Measurements from ENCODE around the gene GRB10. TPM values are rescaled to one million over a fixed set of nuclear protein-coding genes. Genes with fewer than 3 reads are reported as not detected.

GRB10 gene
- total and polyA plus RNA-seq, 2 of the 8 experiments (the other 6 are each of a cell fraction or from before 2014, with no cell fraction given), result 35.7 to 97.0 TPM

DNA sequence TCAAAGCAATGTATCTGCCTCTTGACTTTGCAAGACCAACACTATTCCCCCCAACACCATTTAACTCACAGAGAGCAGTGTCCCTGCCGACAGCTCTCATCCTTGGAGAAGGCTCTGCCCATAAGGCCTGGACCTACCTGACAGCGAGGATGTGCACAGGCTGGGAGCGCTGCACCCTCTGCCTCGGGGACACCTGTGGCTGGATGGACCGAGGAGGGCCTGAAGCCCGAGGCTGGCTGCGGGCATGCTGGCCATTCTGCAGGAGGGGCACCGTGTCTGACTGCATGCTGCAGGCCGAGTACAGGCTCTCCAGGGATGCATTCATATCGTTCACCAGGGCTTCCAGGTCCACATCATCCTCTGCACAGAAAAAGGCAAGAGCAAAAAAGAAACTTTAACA, 108.4 kb downstream of the GRB10 start:
- CTCF ChIA-PET (ENCODE audit: partially characterized antibody), result interaction anchor here (0.7 to 1.4 kb wide), 2 partner anchors 14 to 206 kb away, joined by 3 read pairs; no protein-coding TSS in a partner anchor
- POLR2A ChIA-PET (ENCODE audit: partially characterized antibody), result interaction anchor here (1.1 kb wide), 1 partner anchor 19 kb away, joined by 3 read pairs; no protein-coding TSS in a partner anchor
- no peak overlapping the region for H2BK15ac ChIP-seq (ENCODE audit: low read length)
- TF ChIP-seq TBP (IDR thresholded peaks at IDR 0.05; ENCODE audit: low read depth, low read length) (no peak), EGR1 (IDR thresholded peaks at IDR 0.05; ENCODE audit: borderline replicate concordance, low read depth, low read length) (no peak), TAF1 (IDR thresholded peaks at IDR 0.05; ENCODE audit: low read depth, low read length) (no peak), RBBP5 (IDR thresholded peaks at IDR 0.05; ENCODE audit: borderline replicate concordance, low read depth, low read length) (no peak), CHD2 (IDR thresholded peaks at IDR 0.05; ENCODE audit: low read length) (no peak), SP1 (IDR thresholded peaks at IDR 0.05; ENCODE audit: low read depth, low read length) (no peak), ZNF274 (IDR thresholded peaks at IDR 0.05; ENCODE audit: borderline replicate concordance, extremely low read depth, low read length) (no peak), SIX5 (IDR thresholded peaks at IDR 0.05; ENCODE audit: low read depth, low read length) (no peak)
- TF ChIP-seq, protein P1, sequence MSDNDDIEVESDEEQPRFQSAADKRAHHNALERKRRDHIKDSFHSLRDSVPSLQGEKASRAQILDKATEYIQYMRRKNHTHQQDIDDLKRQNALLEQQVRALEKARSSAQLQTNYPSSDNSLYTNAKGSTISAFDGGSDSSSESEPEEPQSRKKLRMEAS (IDR thresholded peaks at IDR 0.05), result no peak
- TF ChIP-seq, protein P2, sequence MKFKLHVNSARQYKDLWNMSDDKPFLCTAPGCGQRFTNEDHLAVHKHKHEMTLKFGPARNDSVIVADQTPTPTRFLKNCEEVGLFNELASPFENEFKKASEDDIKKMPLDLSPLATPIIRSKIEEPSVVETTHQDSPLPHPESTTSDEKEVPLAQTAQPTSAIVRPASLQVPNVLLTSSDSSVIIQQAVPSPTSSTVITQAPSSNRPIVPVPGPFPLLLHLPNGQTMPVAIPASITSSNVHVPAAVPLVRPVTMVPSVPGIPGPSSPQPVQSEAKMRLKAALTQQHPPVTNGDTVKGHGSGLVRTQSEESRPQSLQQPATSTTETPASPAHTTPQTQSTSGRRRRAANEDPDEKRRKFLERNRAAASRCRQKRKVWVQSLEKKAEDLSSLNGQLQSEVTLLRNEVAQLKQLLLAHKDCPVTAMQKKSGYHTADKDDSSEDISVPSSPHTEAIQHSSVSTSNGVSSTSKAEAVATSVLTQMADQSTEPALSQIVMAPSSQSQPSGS (IDR thresholded peaks at IDR 0.05; ENCODE audit: low read length), result no peak
- no peak overlapping the region for H2BK20ac ChIP-seq (ENCODE audit: low read length)
- FAIRE-seq, result no peak
- H3K27me3 ChIP-seq (replicated peaks in 1 of 4; ENCODE audit: control insufficient read depth in 3 of 4, extremely low read depth in 1 of 4, insufficient read depth in 3 of 4, low read length in 3 of 4), result no peaks in the 10 kb centered on the region
- no peak for DNase-seq (ENCODE audit: low read depth in 1 of 2, low spot score in 2 of 2)
- WGBS, 2 experiments (ENCODE audit: extremely low coverage in 1 of 2, insufficient coverage in 1 of 2, insufficient read length in 1 of 2, insufficient replicate concordance in 2 of 2, low coverage in 1 of 2, low lambda C conversion rate in 2 of 2, missing lambda C conversion rate in 1 of 2), result 81% methylated on average over 10 of the region's 10 CpGs; no CpG with 5 or more reads in 1 of the 2 experiments
- no peak overlapping the region for H4K8ac ChIP-seq (ENCODE audit: extremely low read depth, insufficient read depth, low read length)
- H2AK5ac ChIP-seq (ENCODE audit: low read depth, low read length), result no peak overlapping the region
- no peak overlapping the region for H3K14ac ChIP-seq (ENCODE audit: insufficient read length)
- H4K20me1 ChIP-seq (replicated peaks in 1 of 2; ENCODE audit: control insufficient read depth in 1 of 2, insufficient read depth in 2 of 2, low read length in 2 of 2), result peaks cover 5 to 6% of the 10 kb centered on the region in 2 experiments
- peaks cover 0 to 16% (median 6%) of the 10 kb centered on the region in 4 experiments; a peak in 2 of 8 replicates for H3K36me3 ChIP-seq (ENCODE audit: control insufficient read depth in 2 of 4, insufficient read depth in 4 of 4, low read length in 3 of 4)
- H3K23me2 ChIP-seq (ENCODE audit: low read depth, low read length), result no peaks in the 10 kb centered on the region
- H3K4me3 ChIP-seq (ENCODE audit: extremely low read depth in 1 of 4, insufficient read depth in 2 of 4, low read depth in 3 of 4, low read length in 4 of 4), result no peak overlapping the region
- H3K27ac ChIP-seq (ENCODE audit: low read depth, low read length), result no peak overlapping the region
- no peak overlapping the region for H2BK120ac ChIP-seq (replicated peaks; ENCODE audit: low read depth, low read length)
- no peak overlapping the region for H3K9ac ChIP-seq (replicated peaks in 1 of 4; ENCODE audit: extremely low read depth in 1 of 4, low read depth in 3 of 4, low read length in 3 of 4)
- H2AFZ ChIP-seq (ENCODE audit: low read length), result no peak overlapping the region
- H3K4ac ChIP-seq (replicated peaks; ENCODE audit: insufficient read length, low read depth, low read length), result no peak overlapping the region
- peaks cover 6% of the 10 kb centered on the region; the same call in 1 of the 2 replicates for H3K79me1 ChIP-seq (ENCODE audit: low read depth, low read length)
- no peak overlapping the region for H2BK12ac ChIP-seq (ENCODE audit: low read depth, low read length)
- H3K4me1 ChIP-seq (replicated peaks in 1 of 4; ENCODE audit: control insufficient read depth in 3 of 4, insufficient read depth in 4 of 4, low read length in 3 of 4), result peaks cover 0 to 7% (median 2%) of the 10 kb centered on the region in 4 experiments; a peak in 4 of 7 replicates
- H3K56ac ChIP-seq (replicated peaks; ENCODE audit: insufficient read length, low read depth, low read length), result no peak overlapping the region
- H3K79me2 ChIP-seq (ENCODE audit: control insufficient read depth in 1 of 2, insufficient read depth in 2 of 2, low read length in 2 of 2), result peaks cover 0 to 57% of the 10 kb centered on the region in 2 experiments; a peak in 2 of 4 replicates
- no peak overlapping the region for H4K91ac ChIP-seq (replicated peaks; ENCODE audit: insufficient read length, low read length)
- no peak overlapping the region for H3K23ac ChIP-seq (ENCODE audit: insufficient read length)
- H3K9me3 ChIP-seq (ENCODE audit: insufficient read depth in 2 of 2, low read depth in 1 of 2, low read length in 1 of 2), result no peaks in the 10 kb centered on the region
- H2BK5ac ChIP-seq (ENCODE audit: low read depth, low read length), result no peak overlapping the region
- H3K4me2 ChIP-seq (ENCODE audit: insufficient read depth in 1 of 2, low read depth in 2 of 2, low read length in 2 of 2), result no peak overlapping the region
- H3K18ac ChIP-seq (ENCODE audit: extremely low read depth, low read length), result no peak overlapping the region
- H4K5ac ChIP-seq (ENCODE audit: insufficient read length, low read depth, low read length), result no peak overlapping the region

Data from H1 (cell line).